ENCODE data around the gene PPARG.

DNA sequence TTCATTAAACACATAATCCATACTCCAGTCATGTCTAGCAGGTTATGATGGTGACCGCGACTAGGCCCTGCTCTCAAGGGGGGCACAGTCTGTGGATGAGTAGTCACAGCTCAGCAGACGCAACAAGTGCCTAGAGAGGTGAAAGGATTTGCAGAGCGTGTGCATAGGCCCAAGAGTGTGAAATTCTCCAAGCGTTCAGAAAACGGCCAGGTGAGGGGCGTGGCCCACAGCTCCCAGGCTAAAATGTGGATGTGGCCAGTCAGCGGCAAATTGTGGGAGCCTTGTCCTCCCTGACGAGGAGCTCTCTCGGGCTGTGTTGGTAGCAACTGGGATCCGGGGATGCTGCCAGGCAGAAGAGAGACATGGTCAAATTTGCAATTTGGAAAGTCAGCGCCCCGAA, 149.0 kb downstream of the PPARG start:
- TF ChIP-seq, protein P1, sequence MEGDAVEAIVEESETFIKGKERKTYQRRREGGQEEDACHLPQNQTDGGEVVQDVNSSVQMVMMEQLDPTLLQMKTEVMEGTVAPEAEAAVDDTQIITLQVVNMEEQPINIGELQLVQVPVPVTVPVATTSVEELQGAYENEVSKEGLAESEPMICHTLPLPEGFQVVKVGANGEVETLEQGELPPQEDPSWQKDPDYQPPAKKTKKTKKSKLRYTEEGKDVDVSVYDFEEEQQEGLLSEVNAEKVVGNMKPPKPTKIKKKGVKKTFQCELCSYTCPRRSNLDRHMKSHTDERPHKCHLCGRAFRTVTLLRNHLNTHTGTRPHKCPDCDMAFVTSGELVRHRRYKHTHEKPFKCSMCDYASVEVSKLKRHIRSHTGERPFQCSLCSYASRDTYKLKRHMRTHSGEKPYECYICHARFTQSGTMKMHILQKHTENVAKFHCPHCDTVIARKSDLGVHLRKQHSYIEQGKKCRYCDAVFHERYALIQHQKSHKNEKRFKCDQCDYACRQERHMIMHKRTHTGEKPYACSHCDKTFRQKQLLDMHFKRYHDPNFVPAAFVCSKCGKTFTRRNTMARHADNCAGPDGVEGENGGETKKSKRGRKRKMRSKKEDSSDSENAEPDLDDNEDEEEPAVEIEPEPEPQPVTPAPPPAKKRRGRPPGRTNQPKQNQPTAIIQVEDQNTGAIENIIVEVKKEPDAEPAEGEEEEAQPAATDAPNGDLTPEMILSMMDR (IDR thresholded peaks at IDR 0.05; ENCODE audit: insufficient read depth, low read length): no peak
- no peak for TF ChIP-seq SPI1 (IDR thresholded peaks at IDR 0.05; ENCODE audit: borderline replicate concordance, low read depth)
- TF ChIP-seq POLR2AphosphoS5 (IDR thresholded peaks at IDR 0.05; ENCODE audit: low read depth): no peak
- TF ChIP-seq, protein P2, sequence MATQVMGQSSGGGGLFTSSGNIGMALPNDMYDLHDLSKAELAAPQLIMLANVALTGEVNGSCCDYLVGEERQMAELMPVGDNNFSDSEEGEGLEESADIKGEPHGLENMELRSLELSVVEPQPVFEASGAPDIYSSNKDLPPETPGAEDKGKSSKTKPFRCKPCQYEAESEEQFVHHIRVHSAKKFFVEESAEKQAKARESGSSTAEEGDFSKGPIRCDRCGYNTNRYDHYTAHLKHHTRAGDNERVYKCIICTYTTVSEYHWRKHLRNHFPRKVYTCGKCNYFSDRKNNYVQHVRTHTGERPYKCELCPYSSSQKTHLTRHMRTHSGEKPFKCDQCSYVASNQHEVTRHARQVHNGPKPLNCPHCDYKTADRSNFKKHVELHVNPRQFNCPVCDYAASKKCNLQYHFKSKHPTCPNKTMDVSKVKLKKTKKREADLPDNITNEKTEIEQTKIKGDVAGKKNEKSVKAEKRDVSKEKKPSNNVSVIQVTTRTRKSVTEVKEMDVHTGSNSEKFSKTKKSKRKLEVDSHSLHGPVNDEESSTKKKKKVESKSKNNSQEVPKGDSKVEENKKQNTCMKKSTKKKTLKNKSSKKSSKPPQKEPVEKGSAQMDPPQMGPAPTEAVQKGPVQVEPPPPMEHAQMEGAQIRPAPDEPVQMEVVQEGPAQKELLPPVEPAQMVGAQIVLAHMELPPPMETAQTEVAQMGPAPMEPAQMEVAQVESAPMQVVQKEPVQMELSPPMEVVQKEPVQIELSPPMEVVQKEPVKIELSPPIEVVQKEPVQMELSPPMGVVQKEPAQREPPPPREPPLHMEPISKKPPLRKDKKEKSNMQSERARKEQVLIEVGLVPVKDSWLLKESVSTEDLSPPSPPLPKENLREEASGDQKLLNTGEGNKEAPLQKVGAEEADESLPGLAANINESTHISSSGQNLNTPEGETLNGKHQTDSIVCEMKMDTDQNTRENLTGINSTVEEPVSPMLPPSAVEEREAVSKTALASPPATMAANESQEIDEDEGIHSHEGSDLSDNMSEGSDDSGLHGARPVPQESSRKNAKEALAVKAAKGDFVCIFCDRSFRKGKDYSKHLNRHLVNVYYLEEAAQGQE (IDR thresholded peaks at IDR 0.05; ENCODE audit: insufficient replicate concordance, low read depth): no peak
- no peak for TF ChIP-seq GABPA (IDR thresholded peaks at IDR 0.05; ENCODE audit: low read depth)
